H1 (cell line): Measurements from ENCODE around the gene FAM162A. TPM values are rescaled to one million over a fixed set of nuclear protein-coding genes. Genes with fewer than 3 reads are reported as not detected.

Source experiments
- CTCF ChIA-PET: fragments of 300-600 bp; sonication (Branson Sonifier 250); formaldehyde crosslinking; loops from one replicate; lab custom pipeline; 2021; ENCODE audit not compliant: partially characterized antibody; lab: Charles Lee
- POLR2A ChIA-PET: fragments of 300-600 bp; sonication (Branson Sonifier 250); formaldehyde crosslinking; loops from one replicate; lab custom pipeline; 2021; ENCODE audit warnings: inconsistent platforms; ENCODE audit not compliant: partially characterized antibody; lab: Charles Lee
- DNase-seq, 2 experiments: peaks; one replicate each; pipeline versions ENCODE4 v3.0.0 to v3.0.0-alpha.2; 2010 to 2022; ENCODE audit warnings: low spot score in 2 of 2, low read depth in 1 of 2, mixed read lengths in 1 of 2
- FAIRE-seq: peaks from 2 replicates; lab custom pipeline; 2011; peaks lifted over from hg19 to GRCh38; lab: Jason Lieb, UNC
- H2AFZ ChIP-seq: 2 replicates; pipeline ENCODE4 v1.8.1; 2012; ENCODE audit warnings: low read length, inconsistent platforms
- H2AK5ac ChIP-seq: 2 replicates; pipeline ENCODE4 v1.6.1; 2013; ENCODE audit warnings: low read depth, low read length
- H2BK120ac ChIP-seq: replicated peaks from 2 replicates; pipeline ENCODE3; 2013; ENCODE audit warnings: low read depth, low read length, inconsistent platforms
- H2BK12ac ChIP-seq: 2 replicates; pipeline ENCODE4 v1.6.1; 2013; ENCODE audit warnings: low read depth, low read length
- H2BK15ac ChIP-seq: 2 replicates; pipeline ENCODE4 v1.6.1; 2013; ENCODE audit warnings: low read length
- H2BK20ac ChIP-seq: 2 replicates; pipeline ENCODE4 v1.6.1; 2013; ENCODE audit warnings: low read length
- H2BK5ac ChIP-seq: 2 replicates; pipeline ENCODE4 v1.6.1; 2013; ENCODE audit warnings: low read depth, low read length
- H3K14ac ChIP-seq: 2 replicates; pipeline ENCODE4 v1.6.1; 2013; ENCODE audit warnings: inconsistent platforms; ENCODE audit not compliant: insufficient read length
- H3K18ac ChIP-seq: 2 replicates; pipeline ENCODE4 v1.6.1; 2013; ENCODE audit warnings: low read length; ENCODE audit errors: extremely low read depth
- H3K23ac ChIP-seq: 2 replicates; pipeline ENCODE4 v1.6.1; 2013; ENCODE audit warnings: inconsistent platforms; ENCODE audit not compliant: insufficient read length
- H3K23me2 ChIP-seq: 2 replicates; pipeline ENCODE4 v1.6.1; 2013; ENCODE audit warnings: low read depth, low read length
- H3K27ac ChIP-seq: 2 replicates; pipeline ENCODE4 v1.6.1; 2011; ENCODE audit warnings: low read depth, low read length, inconsistent platforms
- H3K27me3 ChIP-seq, 4 experiments: replicated peaks in 1 of 4; 1 replicate in 1 of 4; 2 replicates in 3 of 4; pipeline versions ENCODE4 v1.6.1 to v1.8.1; 2011 to 2013; ENCODE audit warnings: low read length in 3 of 4, mild to moderate bottlenecking in 3 of 4, inconsistent platforms in 2 of 4, mixed read lengths in 2 of 4, moderate library complexity in 1 of 4; ENCODE audit not compliant: control insufficient read depth in 3 of 4, insufficient read depth in 3 of 4; ENCODE audit errors: extremely low read depth in 1 of 4
- H3K36me3 ChIP-seq, 4 experiments: 2 replicates each; pipeline versions ENCODE4 v1.6.1 to v1.8.1; 2011 to 2013; ENCODE audit warnings: mild to moderate bottlenecking in 4 of 4, low read length in 3 of 4, moderate library complexity in 2 of 4, control low read depth in 1 of 4, inconsistent platforms in 1 of 4; ENCODE audit not compliant: insufficient read depth in 4 of 4, control insufficient read depth in 2 of 4
- H3K4ac ChIP-seq: replicated peaks from 2 replicates; pipeline ENCODE3; 2013; ENCODE audit warnings: low read length, low read depth, mixed read lengths, inconsistent platforms; ENCODE audit not compliant: insufficient read length
- H3K4me1 ChIP-seq, 4 experiments: replicated peaks in 1 of 4; 1 replicate in 1 of 4; 2 replicates in 3 of 4; pipeline versions ENCODE4 v1.6.1 to v1.8.1; 2011 to 2013; ENCODE audit warnings: low read length in 3 of 4, inconsistent platforms in 2 of 4, mixed read lengths in 1 of 4; ENCODE audit not compliant: insufficient read depth in 4 of 4, control insufficient read depth in 3 of 4
- H3K4me2 ChIP-seq, 2 experiments: 2 replicates each; pipeline versions ENCODE4 v1.6.1 to v1.8.1; 2011 to 2013; ENCODE audit warnings: low read depth in 2 of 2, low read length in 2 of 2, control low read depth in 1 of 2, inconsistent platforms in 1 of 2, mild to moderate bottlenecking in 1 of 2; ENCODE audit not compliant: insufficient read depth in 1 of 2
- H3K4me3 ChIP-seq, 4 experiments: fragments of 200-600, 300-600 bp in 1 of 4; sonication (generic), shearing (Covaris generic), sonication (Bioruptor Twin) in 1 of 4; 2 replicates each; pipeline versions ENCODE4 v1.5.1 to v1.8.1; 2011 to 2016; ENCODE audit warnings: low read length in 4 of 4, low read depth in 3 of 4, control low read depth in 2 of 4, inconsistent platforms in 2 of 4, mild to moderate bottlenecking in 2 of 4, mixed read lengths in 1 of 4, moderate library complexity in 1 of 4; ENCODE audit not compliant: insufficient read depth in 2 of 4; ENCODE audit errors: extremely low read depth in 1 of 4
- H3K56ac ChIP-seq: replicated peaks from 2 replicates; pipeline ENCODE3; 2013; ENCODE audit warnings: low read depth, mild to moderate bottlenecking, mixed read lengths, low read length, inconsistent platforms; ENCODE audit not compliant: insufficient read length
- H3K79me1 ChIP-seq: 2 replicates; pipeline ENCODE4 v1.6.1; 2013; ENCODE audit warnings: low read depth, low read length, control low read depth
- H3K79me2 ChIP-seq, 2 experiments: 2 replicates each; pipeline versions ENCODE4 v1.6.1 to v1.8.1; 2012 to 2013; ENCODE audit warnings: low read length in 2 of 2, mild to moderate bottlenecking in 2 of 2, inconsistent platforms in 1 of 2; ENCODE audit not compliant: insufficient read depth in 2 of 2, control insufficient read depth in 1 of 2
- H3K9ac ChIP-seq, 4 experiments: replicated peaks in 1 of 4; 1 replicate in 1 of 4; 2 replicates in 3 of 4; pipeline versions ENCODE4 v1.6.1 to v1.8.1; 2011 to 2013; ENCODE audit warnings: low read depth in 3 of 4, low read length in 3 of 4, control low read depth in 2 of 4, mild to moderate bottlenecking in 2 of 4, moderate library complexity in 2 of 4, inconsistent platforms in 1 of 4; ENCODE audit errors: extremely low read depth in 1 of 4
- H3K9me3 ChIP-seq, 2 experiments: 2 replicates each; pipeline versions ENCODE4 v1.6.1 to v1.8.1; 2012 to 2013; ENCODE audit warnings: mild to moderate bottlenecking in 2 of 2, moderate library complexity in 2 of 2, control low read depth in 1 of 2, inconsistent platforms in 1 of 2, low read depth in 1 of 2, low read length in 1 of 2, mixed read lengths in 1 of 2; ENCODE audit not compliant: insufficient read depth in 2 of 2
- H4K20me1 ChIP-seq, 2 experiments: replicated peaks in 1 of 2; 2 replicates each; pipeline versions ENCODE3 to v1.8.1; 2011 to 2013; ENCODE audit warnings: inconsistent platforms in 2 of 2, low read length in 2 of 2, mild to moderate bottlenecking in 1 of 2; ENCODE audit not compliant: insufficient read depth in 2 of 2, control insufficient read depth in 1 of 2
- H4K5ac ChIP-seq: 2 replicates; pipeline ENCODE4 v1.6.1; 2013; ENCODE audit warnings: low read length, low read depth, mixed read lengths, inconsistent platforms; ENCODE audit not compliant: insufficient read length
- H4K8ac ChIP-seq: 2 replicates; pipeline ENCODE4 v1.8.0; 2013; ENCODE audit warnings: mild to moderate bottlenecking, moderate library complexity, low read length, inconsistent platforms; ENCODE audit not compliant: insufficient read depth; ENCODE audit errors: extremely low read depth
- H4K91ac ChIP-seq: replicated peaks from 2 replicates; pipeline ENCODE3; 2013; ENCODE audit warnings: low read length, mixed read lengths, inconsistent platforms; ENCODE audit not compliant: insufficient read length
- CBX5 ChIP-seq: fragments of 300-800, 300-1000 bp; sonication (generic); IDR thresholded peaks from 2 replicates; pipeline ENCODE4 v1.7.1; 2016; ENCODE audit warnings: antibody characterized with exemption, low read length, low read depth
- CHD2 ChIP-seq: IDR thresholded peaks from 2 replicates; pipeline ENCODE4 v1.6.1; 2012; ENCODE audit warnings: low read length, improper control_type of control experiment
- E2F6 ChIP-seq: IDR thresholded peaks from 2 replicates; pipeline ENCODE4 v1.6.1; 2012; ENCODE audit warnings: inconsistent platforms
- GABPA ChIP-seq: IDR thresholded peaks from 2 replicates; pipeline ENCODE4 v1.6.1; 2011; ENCODE audit warnings: mild to moderate bottlenecking, low read length, moderate library complexity, borderline replicate concordance; ENCODE audit not compliant: insufficient read depth
- RBBP5 ChIP-seq: IDR thresholded peaks from 2 replicates; pipeline ENCODE4 v1.7.1; 2012; ENCODE audit warnings: low read depth, mild to moderate bottlenecking, inconsistent platforms, low read length, moderate library complexity, borderline replicate concordance
- SRF ChIP-seq: IDR thresholded peaks from 2 replicates; pipeline ENCODE4 v1.6.1; 2011; ENCODE audit warnings: mild to moderate bottlenecking, low read depth, low read length, moderate library complexity
- TAF1 ChIP-seq: IDR thresholded peaks from 2 replicates; pipeline ENCODE4 v1.6.1; 2011; ENCODE audit warnings: mild to moderate bottlenecking, low read depth, low read length
- TAF7 ChIP-seq: optimal IDR thresholded peaks from 2 replicates; pipeline ENCODE3; 2011; ENCODE audit warnings: low read depth, mild to moderate bottlenecking, inconsistent platforms, low read length, moderate library complexity, borderline replicate concordance
- TBP ChIP-seq: IDR thresholded peaks from 2 replicates; pipeline ENCODE4 v1.6.1; 2011; ENCODE audit warnings: low read depth, low read length, improper control_type of control experiment
- WGBS, 2 experiments: shearing (Covaris generic) in 1 of 2; methylation state at CpG; one replicate each; pipeline versions ENCODE4 v1.1.6 to v1.1.7; 2013 to 2015; ENCODE audit warnings: low lambda C conversion rate in 2 of 2, mixed read lengths in 2 of 2, inconsistent platforms in 1 of 2, low coverage in 1 of 2, missing lambda C conversion rate in 1 of 2; ENCODE audit not compliant: insufficient replicate concordance in 2 of 2, insufficient coverage in 1 of 2, insufficient read length in 1 of 2; ENCODE audit errors: extremely low coverage in 1 of 2, missing lambda C conversion rate in 1 of 2; 5-methylcytosine and 5-hydroxymethylcytosine counted together
- polyA plus RNA-seq, 7 experiments: library from polyadenylated mRNA; depleted of rRNA in 3 of 7; stranded (reverse) in 5 of 7; unstranded in 2 of 7; fragments of >200 nt in 5 of 7; fragments of 200-250 nt in 2 of 7; gene quantifications; 1 replicate in 5 of 7; 2 replicates in 1 of 7; 4 replicates in 1 of 7; pipeline versions ENCODE4 v1.2.1 to v1.2.3, GENCODE V29; 2011 to 2013; ENCODE audit warnings: missing spikeins in 2 of 7, mixed read lengths in 2 of 7
- total RNA-seq: library from RNA; stranded (reverse); fragmentation: NEBNext Ultra II Directional; extraction: Animal tissue kit (Norgen Biotek cat#: 25700); gene quantifications from 2 replicates; pipeline ENCODE4 v1.2.1, GENCODE V29; 2021

FAM162A gene
- total and polyA plus RNA-seq, 2 of the 8 experiments (the other 6 are each of a cell fraction or from before 2014, with no cell fraction given), result 38.2 to 59.7 TPM

GRCh38 chr3:122382888-122383666 is 905 bp upstream of the FAM162A start, which contains the start of gene MIX23:
Gene MIX23 (minus strand): TSS chr3:122383231. CDS start chr3:122383224, 7 bp downstream.
- peak within 1 kb of the TSS; percentile 99 for H4K8ac ChIP-seq
- peak within 1 kb of the TSS; percentile 84 for H4K91ac ChIP-seq
- peak within 1 kb of the TSS; percentile 76 for H2BK5ac ChIP-seq
- H2AFZ ChIP-seq, result peak within 1 kb of the TSS; percentile 90
- peaks cover 3 to 77% of the 10 kb centered on the region in 2 experiments; a peak in 3 of 4 replicates for H3K79me2 ChIP-seq
- peak within 1 kb of the TSS; percentile 78 to 96 (median 94) for H3K4me3 ChIP-seq
- ChIA-PET POLR2A (interaction anchor here (0.8 to 3.2 kb wide), 19 partner anchors 9 to 1775 kb away, joined by 3 to 29 read pairs (median 4); partner anchors contain the start of genes HSPBAP1, KPNA1 and WDR5B), CTCF (interaction anchor here (1.0 to 1.4 kb wide), 3 partner anchors 8 to 296 kb away, joined by 3 to 7 read pairs (median 3); no protein-coding TSS in a partner anchor)
- peak within 1 kb of the TSS; percentile 85 for H3K4me2 ChIP-seq
- H4K20me1 ChIP-seq, result no peaks in the 10 kb centered on the region
- peak within 1 kb of the TSS; percentile 2 for H2BK120ac ChIP-seq
- H2BK15ac ChIP-seq, result no peak within 1 kb of the TSS
- H3K9me3 ChIP-seq, result no peaks in the 10 kb centered on the region
- peak within 1 kb of the TSS; percentile 88 for H3K4ac ChIP-seq
- FAIRE-seq (no peak), DNase-seq (peak; percentile 47 to 94)
- H2BK12ac ChIP-seq, result no peak within 1 kb of the TSS; the same call in 1 of the 2 replicates
- no peak within 1 kb of the TSS for H2AK5ac ChIP-seq
- peak within 1 kb of the TSS; percentile 80 for H3K27ac ChIP-seq
- peak within 1 kb of the TSS; percentile 98 for H4K5ac ChIP-seq
- H3K27me3 ChIP-seq, result no peaks in the 10 kb centered on the region
- peaks cover 0 to 7% (median 1%) of the 10 kb centered on the region in 4 experiments; a peak in 2 of 8 replicates for H3K36me3 ChIP-seq
- H3K23me2 ChIP-seq, result peaks cover 11% of the 10 kb centered on the region
- H3K14ac ChIP-seq, result no peak within 1 kb of the TSS
- peak within 1 kb of the TSS; percentile 86 to 96 (median 90) for H3K9ac ChIP-seq
- peaks cover 0 to 6% (median 3%) of the 10 kb centered on the region in 4 experiments; a peak in 4 of 7 replicates for H3K4me1 ChIP-seq
- peak within 1 kb of the TSS; percentile 88; the same call in 1 of the 2 replicates for H3K18ac ChIP-seq
- H3K56ac ChIP-seq, result peak within 1 kb of the TSS; percentile 74
- no peaks in the 10 kb centered on the region; the same call in 1 of the 2 replicates for H3K79me1 ChIP-seq
- 2% methylated on average over 29 of the region's 31 CpGs; no CpG with 5 or more reads in 1 of the 2 experiments for WGBS, 2 experiments
- H3K23ac ChIP-seq, result no peak within 1 kb of the TSS
- no peak within 1 kb of the TSS for H2BK20ac ChIP-seq
- TF ChIP-seq TAF7, result peak; percentile 86
- TF ChIP-seq SRF, result no peak
- TF ChIP-seq E2F6, result peak; percentile 74
- peak; percentile 98 for TF ChIP-seq TAF1
- TF ChIP-seq RBBP5, result no peak; the same call in 1 of the 2 replicates
- TF ChIP-seq CHD2, result 0 out of 2 replicates have a peak, but pooled peaks have one; percentile 36
- TF ChIP-seq GABPA, result 0 out of 2 replicates have a peak, but pooled peaks have one; percentile 9
- TF ChIP-seq CBX5, result no peak
- peak; percentile 92 for TF ChIP-seq TBP
